PFSK-1 (cell line): ENCODE measurements around the gene RTRAF.

Experiments
- FOXP2 ChIP-seq: optimal IDR thresholded peaks from 2 replicates; pipeline ENCODE3; 2011; ENCODE audit warnings: borderline replicate concordance, control low read depth, inconsistent platforms; ENCODE audit not compliant: insufficient read depth; ENCODE audit errors: extremely low read length, extremely low read depth
- POLR2AphosphoS5 ChIP-seq: IDR thresholded peaks from 2 replicates; pipeline ENCODE4 v1.6.1; 2012; ENCODE audit warnings: low read depth, mild to moderate bottlenecking, control low read depth, low read length, moderate library complexity
- REST ChIP-seq, 2 experiments: IDR thresholded peaks; 2 replicates each; pipeline versions ENCODE4 v1.6.1 to v1.8.0; 2011 to 2012; ENCODE audit warnings: low read depth in 2 of 2, low read length in 2 of 2, control low read depth in 1 of 2, inconsistent platforms in 1 of 2, mild to moderate bottlenecking in 1 of 2, moderate library complexity in 1 of 2; ENCODE audit not compliant: insufficient read depth in 1 of 2
- SIN3A ChIP-seq: IDR thresholded peaks from 2 replicates; pipeline ENCODE4 v1.6.1; 2012; ENCODE audit warnings: mild to moderate bottlenecking, low read length, moderate library complexity, borderline replicate concordance; ENCODE audit not compliant: insufficient read depth
- TAF1 ChIP-seq: IDR thresholded peaks from 2 replicates; pipeline ENCODE4 v1.6.1; 2012; ENCODE audit warnings: low read length, control low read depth, borderline replicate concordance; ENCODE audit not compliant: insufficient read depth

The RTRAF gene

GRCh38 chr14:52040598-52040997, 51.3 kb downstream of the RTRAF start:
- TF ChIP-seq POLR2AphosphoS5 (no peak), SIN3A (no peak)

GRCh38 chr14:52042371-52043289, 53.3 kb downstream of the RTRAF start:
- TF ChIP-seq SIN3A: no peak
- no peak for TF ChIP-seq TAF1
- TF ChIP-seq FOXP2: no peak
- no peak for TF ChIP-seq REST (IDR thresholded peaks at IDR 0.05; ENCODE audit: insufficient read depth in 1 of 2, low read depth in 2 of 2, low read length in 2 of 2)
- TF ChIP-seq POLR2AphosphoS5: no peak

GRCh38 chr14:52043690-52044089, 54.3 kb downstream of the RTRAF start:
- TF ChIP-seq POLR2AphosphoS5: no peak
- TF ChIP-seq TAF1: no peak
- TF ChIP-seq REST (IDR thresholded peaks at IDR 0.05; ENCODE audit: insufficient read depth in 1 of 2, low read depth in 2 of 2, low read length in 2 of 2): no peak
- no peak for TF ChIP-seq FOXP2
- TF ChIP-seq SIN3A: no peak

GRCh38 chr14:52044791-52045522, 55.6 kb downstream of the RTRAF start:
- TF ChIP-seq FOXP2 (no peak), SIN3A (no peak), POLR2AphosphoS5 (no peak), REST (IDR thresholded peaks at IDR 0.05; ENCODE audit: insufficient read depth in 1 of 2, low read depth in 2 of 2, low read length in 2 of 2) (no peak), TAF1 (no peak)

GRCh38 chr14:52046376-52046917, 57.1 kb downstream of the RTRAF start:
- no peak for TF ChIP-seq TAF1
- TF ChIP-seq FOXP2: no peak
- no peak for TF ChIP-seq SIN3A
- TF ChIP-seq REST (IDR thresholded peaks at IDR 0.05; ENCODE audit: insufficient read depth in 1 of 2, low read depth in 2 of 2, low read length in 2 of 2): no peak
- no peak for TF ChIP-seq POLR2AphosphoS5
